Cardiac muscle cell (in vitro differentiated cells and primary cell): Measurements from ENCODE around the gene UBE2C. TPM values are rescaled to one million over a fixed set of nuclear protein-coding genes. Genes with fewer than 3 reads are reported as not detected.
A peak's percentile ranks its signal among the peaks of the same experiment; 100 is the strongest.
"Not testable (repeated sequence)": the region's sequence is repeated elsewhere in the genome, so short reads cannot be mapped to it uniquely, and the experiment has no call there.

Experiments
- DNase-seq, 2 donors: peaks; one replicate each; pipeline versions ENCODE4 v3.0.0 to v3.0.0-alpha.2; 2010 to 2017; ENCODE audit warnings: low read depth in 1 of 2, low spot score in 1 of 2
- H3K27ac ChIP-seq: fragments of 200-600 bp; sonication (generic); 2 replicates; pipeline ENCODE4 v1.5.1; 2016
- H3K27me3 ChIP-seq: fragments of 200-600 bp; sonication (generic); 2 replicates; pipeline ENCODE4 v1.6.0; 2016; ENCODE audit warnings: control low read depth
- H3K36me3 ChIP-seq: fragments of 200-600 bp; sonication (generic); 2 replicates; pipeline ENCODE4 v1.5.1; 2016; ENCODE audit warnings: control low read depth
- H3K4me1 ChIP-seq: fragments of 200-600 bp; sonication (generic); 2 replicates; pipeline ENCODE4 v1.8.1; 2017; ENCODE audit warnings: low read depth, mild to moderate bottlenecking, mixed run types
- H3K4me3 ChIP-seq: fragments of 200-600 bp; sonication (generic); 2 replicates; pipeline ENCODE4 v1.5.1; 2016; ENCODE audit warnings: mild to moderate bottlenecking
- H3K9me3 ChIP-seq: fragments of 200-600 bp; sonication (generic); 2 replicates; pipeline ENCODE4 v1.5.1; 2017; ENCODE audit warnings: low read depth, mild to moderate bottlenecking, control low read depth
- polyA plus RNA-seq: library from polyadenylated mRNA; unstranded; fragments of >200 nt; fragmentation: Nextera tagmentation; extraction: Ambion mirVana; gene quantifications from 2 replicates; pipeline ENCODE4 v1.2.1, GENCODE V29; 2016
- total RNA-seq: library from RNA; depleted of rRNA; stranded (reverse); fragments of >200 nt; gene quantifications from 2 replicates; pipeline ENCODE4 v1.2.3, GENCODE V29; 2016
- TF ChIP-seq, protein P1 (sequence below): IDR thresholded peaks from 2 replicates; pipeline ENCODE4 v1.5.1; 2012; ENCODE audit warnings: low read depth, mild to moderate bottlenecking, low read length

Gene UBE2C
- total and polyA plus RNA-seq, 2 experiments from 2014 or later = 48.6 to 267 TPM

DNA sequence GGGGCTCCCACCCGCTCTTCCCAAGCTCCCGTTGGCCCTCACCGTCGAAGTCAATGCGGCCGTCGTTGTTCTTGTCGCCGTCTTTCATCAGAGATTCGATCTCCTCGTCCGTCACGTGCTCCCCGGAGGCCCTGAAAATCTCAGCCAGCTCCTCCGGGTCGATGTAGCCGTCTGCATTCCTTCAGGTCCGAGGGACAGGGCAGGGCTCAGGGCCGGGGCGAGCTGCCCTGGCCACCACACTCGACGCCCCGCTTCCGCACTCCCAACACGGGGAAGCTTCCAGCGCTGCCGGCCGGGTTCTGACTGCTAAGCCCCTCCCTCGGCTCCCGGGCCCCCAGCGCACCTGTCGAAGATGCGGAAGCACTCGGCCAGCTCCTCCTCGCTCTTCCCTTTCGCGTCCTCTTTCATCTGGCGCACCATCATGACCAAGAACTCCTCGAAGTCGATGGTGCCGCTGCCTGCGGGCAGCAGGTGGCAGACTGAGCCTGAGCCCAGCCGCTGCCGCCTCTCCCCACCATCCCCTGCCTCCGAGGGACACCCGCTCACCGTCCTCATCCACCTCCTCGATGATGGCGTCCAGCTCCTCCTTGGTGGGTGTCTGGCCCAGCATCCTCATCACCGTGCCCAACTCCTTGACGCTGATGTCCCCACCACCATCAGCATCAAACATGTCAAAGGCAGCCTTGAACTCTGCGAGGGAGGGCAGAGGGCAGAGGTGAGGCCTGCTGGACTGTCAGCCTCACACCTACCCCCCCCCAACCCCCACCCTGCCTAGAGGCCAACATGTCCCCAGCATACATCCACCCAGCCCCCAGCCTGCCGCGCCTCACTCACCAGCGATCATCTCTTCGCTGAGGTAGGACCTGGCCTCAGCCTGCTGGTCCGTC, 11.7 kb downstream of the UBE2C start:
- Histone ChIP-seq H3K4me3 (no peak overlapping the region), H3K4me1 (peaks cover 42% of the 10 kb centered on the region), H3K27me3 (no peaks in the 10 kb centered on the region), H3K36me3 (no peaks in the 10 kb centered on the region), H3K27ac (peak overlapping the region; percentile 95), H3K9me3 (no peaks in the 10 kb centered on the region)
- TF ChIP-seq, protein P1, sequence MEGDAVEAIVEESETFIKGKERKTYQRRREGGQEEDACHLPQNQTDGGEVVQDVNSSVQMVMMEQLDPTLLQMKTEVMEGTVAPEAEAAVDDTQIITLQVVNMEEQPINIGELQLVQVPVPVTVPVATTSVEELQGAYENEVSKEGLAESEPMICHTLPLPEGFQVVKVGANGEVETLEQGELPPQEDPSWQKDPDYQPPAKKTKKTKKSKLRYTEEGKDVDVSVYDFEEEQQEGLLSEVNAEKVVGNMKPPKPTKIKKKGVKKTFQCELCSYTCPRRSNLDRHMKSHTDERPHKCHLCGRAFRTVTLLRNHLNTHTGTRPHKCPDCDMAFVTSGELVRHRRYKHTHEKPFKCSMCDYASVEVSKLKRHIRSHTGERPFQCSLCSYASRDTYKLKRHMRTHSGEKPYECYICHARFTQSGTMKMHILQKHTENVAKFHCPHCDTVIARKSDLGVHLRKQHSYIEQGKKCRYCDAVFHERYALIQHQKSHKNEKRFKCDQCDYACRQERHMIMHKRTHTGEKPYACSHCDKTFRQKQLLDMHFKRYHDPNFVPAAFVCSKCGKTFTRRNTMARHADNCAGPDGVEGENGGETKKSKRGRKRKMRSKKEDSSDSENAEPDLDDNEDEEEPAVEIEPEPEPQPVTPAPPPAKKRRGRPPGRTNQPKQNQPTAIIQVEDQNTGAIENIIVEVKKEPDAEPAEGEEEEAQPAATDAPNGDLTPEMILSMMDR = peak; percentile 53
- DNase-seq = peak; percentile 52 to 57

DNA sequence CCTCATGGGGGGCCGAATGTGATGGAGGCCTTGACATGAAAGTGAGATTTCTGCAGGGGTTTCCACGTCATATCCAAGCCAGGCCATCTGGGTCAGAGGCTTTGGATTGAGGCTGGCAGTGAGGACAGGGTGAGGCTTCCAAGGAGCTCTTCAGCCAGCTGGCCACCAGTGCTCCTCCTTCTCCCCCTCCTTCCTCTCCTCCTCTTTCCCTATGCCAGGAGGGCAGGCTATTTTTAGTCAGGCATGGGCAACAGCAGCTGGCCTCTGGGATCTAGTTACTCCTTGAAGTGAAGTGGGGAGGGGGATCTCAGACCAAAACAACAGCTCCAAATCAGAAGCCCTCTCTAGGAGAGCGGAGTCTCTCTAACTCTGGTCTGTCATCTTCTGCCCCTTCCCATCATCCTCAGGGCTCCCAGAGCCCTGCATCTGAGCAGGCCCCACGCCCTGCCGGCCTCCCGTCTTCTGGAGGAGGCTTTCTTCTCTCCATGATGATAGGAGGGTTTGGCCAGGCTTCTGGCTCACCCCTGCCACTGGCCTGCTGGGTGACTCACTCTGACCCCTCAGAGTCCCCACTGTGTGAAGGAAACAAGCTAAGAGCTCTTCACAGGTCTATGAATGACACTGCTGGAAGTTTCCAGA, 14.1 kb downstream of the UBE2C start:
- Histone ChIP-seq H3K27ac (peak overlapping the region; percentile 95), H3K27me3 (no peaks in the 10 kb centered on the region), H3K4me1 (peaks cover 44% of the 10 kb centered on the region), H3K4me3 (no peak overlapping the region), H3K36me3 (no peaks in the 10 kb centered on the region), H3K9me3 (no peaks in the 10 kb centered on the region)
- DNase-seq = peak; percentile 69 to 77
- TF ChIP-seq, protein P1 = no peak

DNA sequence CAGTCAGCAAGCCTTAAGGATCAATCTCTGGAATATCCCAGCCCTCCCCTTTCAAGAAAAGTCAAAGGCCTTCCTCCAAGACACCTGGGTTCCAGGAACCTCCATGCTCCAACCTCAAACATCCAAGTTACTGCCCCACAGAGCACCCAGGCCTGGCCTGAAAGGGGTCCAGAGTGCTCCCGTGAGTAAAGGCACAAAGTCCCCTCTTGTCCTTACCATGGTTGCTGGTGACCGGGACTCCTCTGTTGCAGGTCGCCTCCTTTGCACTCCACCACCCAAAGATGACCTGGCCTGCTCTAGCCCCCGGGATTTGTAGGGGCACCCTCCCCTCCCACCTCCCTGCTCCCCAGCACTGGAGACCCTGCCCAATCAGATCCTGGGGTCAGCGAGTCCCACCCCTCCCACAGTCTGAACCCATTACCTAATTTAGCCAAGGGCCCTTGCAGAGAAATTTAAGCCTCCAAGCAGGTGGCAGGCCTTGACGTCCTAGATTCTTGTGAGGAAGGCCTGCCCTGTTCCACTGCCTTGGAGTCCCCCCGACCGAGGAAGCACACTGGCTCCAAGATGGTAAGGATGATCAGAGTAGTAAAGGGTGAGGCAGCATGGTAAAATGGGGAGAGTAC, 14.7 kb downstream of the UBE2C start, which contains the start of gene TNNC2:
Gene TNNC2 (minus strand): TSS at position 283 of the 623 bp plus-strand sequence. CDS start 64 bp downstream, at position 219.
- Histone ChIP-seq H3K27ac (peak within 1 kb of the TSS; percentile 95), H3K4me3 (no peak within 1 kb of the TSS), H3K4me1 (peaks cover 44% of the 10 kb centered on the region), H3K36me3 (no peaks in the 10 kb centered on the region), H3K27me3 (no peaks in the 10 kb centered on the region), H3K9me3 (no peaks in the 10 kb centered on the region)
- TF ChIP-seq, protein P1 = no peak
- no peak for DNase-seq

DNA sequence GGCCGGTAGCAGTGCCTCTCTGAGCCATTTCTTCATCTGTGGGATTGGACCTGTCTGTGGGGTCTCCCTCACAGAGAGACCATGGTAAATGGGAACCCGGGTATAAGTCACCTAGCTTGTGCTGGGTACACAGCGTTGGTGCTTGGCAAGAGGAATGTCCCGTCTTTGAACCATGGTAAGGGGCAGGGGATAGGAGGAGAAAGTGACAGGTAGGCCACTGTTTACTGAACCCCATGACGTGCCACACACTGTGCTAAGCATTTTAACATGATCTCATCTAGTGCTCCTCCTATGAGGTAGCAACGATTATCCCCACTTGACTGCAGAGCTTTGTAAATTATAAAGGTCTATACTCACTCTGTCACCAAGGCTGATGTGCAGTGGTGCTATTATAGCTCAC, 15.3 kb downstream of the UBE2C start:
- Histone ChIP-seq H3K27me3 (no peaks in the 10 kb centered on the region), H3K27ac (peak overlapping the region; percentile 95), H3K4me1 (peaks cover 46% of the 10 kb centered on the region), H3K4me3 (no peak overlapping the region), H3K36me3 (no peaks in the 10 kb centered on the region), H3K9me3 (no peaks in the 10 kb centered on the region)
- TF ChIP-seq, protein P1 = no peak
- DNase-seq = no peak

DNA sequence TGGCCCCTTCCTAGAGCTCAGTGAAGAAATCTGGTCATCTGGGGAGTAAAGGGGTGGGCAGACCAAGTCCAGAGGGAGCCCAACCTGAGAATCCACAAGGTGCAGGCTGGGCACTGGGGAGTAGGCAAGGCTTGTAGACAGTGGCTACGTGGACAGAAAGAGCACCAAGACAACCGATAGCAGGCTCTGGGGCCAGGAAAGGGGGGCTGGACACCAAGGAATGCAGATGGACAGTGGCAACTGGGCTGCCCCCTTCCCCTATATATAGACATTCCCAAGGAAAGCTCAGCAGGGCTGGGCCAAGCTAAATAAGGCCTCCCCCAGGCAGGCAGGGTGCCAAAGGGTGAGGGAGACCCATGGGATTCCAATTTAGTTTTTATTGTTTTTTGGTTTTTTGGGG, 16.1 kb downstream of the UBE2C start:
- DNase-seq = peak in 1 of 2 donors; percentile 86
- Histone ChIP-seq H3K27ac (peak overlapping the region; percentile 95), H3K9me3 (no peaks in the 10 kb centered on the region), H3K4me1 (peaks cover 53% of the 10 kb centered on the region), H3K36me3 (no peaks in the 10 kb centered on the region), H3K4me3 (no peak overlapping the region), H3K27me3 (no peaks in the 10 kb centered on the region)
- TF ChIP-seq, protein P1 = no peak

DNA sequence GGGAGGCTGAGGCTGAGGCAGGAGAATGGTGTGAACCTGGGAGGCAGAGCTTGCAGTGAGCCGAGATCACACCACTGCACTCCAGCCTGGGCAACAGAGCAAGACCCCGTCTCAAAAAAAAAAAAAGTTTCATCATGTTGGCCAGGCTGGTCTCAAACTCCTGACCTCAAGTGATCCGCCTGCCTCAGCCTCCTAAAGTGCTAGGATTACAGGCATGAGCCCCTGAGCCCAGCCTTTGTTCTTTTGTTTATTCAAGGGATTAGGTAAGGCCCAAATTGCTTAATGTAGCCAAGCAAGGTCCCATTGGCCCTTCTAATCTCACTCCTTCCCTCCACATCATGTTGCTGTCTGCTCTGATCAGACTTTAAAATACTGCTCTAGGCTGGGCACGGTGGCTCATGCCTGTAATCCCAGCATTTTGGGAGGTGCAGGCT, 17.2 kb downstream of the UBE2C start:
- H3K27me3 ChIP-seq, DNase-seq, H3K9me3 ChIP-seq, H3K4me3 ChIP-seq, H3K36me3 ChIP-seq: not testable (repeated sequence)
- Histone ChIP-seq H3K4me1 (peaks cover 50% of the 10 kb centered on the region), H3K27ac (peak overlapping the region; percentile 95)
